ENCODE measurements around the gene WDR18.
A peak's percentile ranks its signal among the peaks of the same experiment; 100 is the strongest.
"Not testable (repeated sequence)": the region's sequence is repeated elsewhere in the genome, so short reads cannot be mapped to it uniquely, and the experiment has no call there.

The WDR18 gene

GRCh38 chr19:952049-952679 lies 32.0 kb upstream of the WDR18 start:
- no peak for DNase-seq

GRCh38 chr19:952680-953444 lies 31.3 kb upstream of the WDR18 start:
- DNase-seq: no peak

GRCh38 chr19:953445-954271 lies 30.5 kb upstream of the WDR18 start:
- DNase-seq: no peak

GRCh38 chr19:954272-954671 lies 29.9 kb upstream of the WDR18 start:
- DNase-seq: no peak

- no peak for DNase-seq
Observed at GRCh38 chr19:954672-955494, 29.3 kb upstream of the WDR18 start.

GRCh38 chr19:955803-956765 lies 28.1 kb upstream of the WDR18 start:
- DNase-seq: no peak

- no peak for DNase-seq
Observed at GRCh38 chr19:956766-957440, 27.2 kb upstream of the WDR18 start.

- not testable (repeated sequence) for DNase-seq
Observed at GRCh38 chr19:957578-957977, 26.6 kb upstream of the WDR18 start.

GRCh38 chr19:958967-959855 lies 24.9 kb upstream of the WDR18 start:
- DNase-seq: no peak

- no peak for DNase-seq
Observed at GRCh38 chr19:960020-960419, 24.1 kb upstream of the WDR18 start.

- DNase-seq: no peak
Observed at GRCh38 chr19:960601-960938, 23.6 kb upstream of the WDR18 start.

- DNase-seq: no peak
Observed at GRCh38 chr19:961866-962620, 22.1 kb upstream of the WDR18 start.

- no peak for DNase-seq
Observed at GRCh38 chr19:962683-963400, 21.3 kb upstream of the WDR18 start.

GRCh38 chr19:963486-963951 lies 20.6 kb upstream of the WDR18 start:
- no peak for DNase-seq

GRCh38 chr19:964116-964520 lies 20.0 kb upstream of the WDR18 start:
- DNase-seq: no peak

GRCh38 chr19:964761-965694 lies 19.1 kb upstream of the WDR18 start:
- peak in 1 of 2 experiments; percentile 3 for DNase-seq

GRCh38 chr19:966485-967088 lies 17.6 kb upstream of the WDR18 start:
- no peak for DNase-seq
